Measurements from ENCODE around the gene GCNT1.
"Not testable (repeated sequence)": the region's sequence is repeated elsewhere in the genome, so short reads cannot be mapped to it uniquely, and the experiment has no call there.

DNA sequence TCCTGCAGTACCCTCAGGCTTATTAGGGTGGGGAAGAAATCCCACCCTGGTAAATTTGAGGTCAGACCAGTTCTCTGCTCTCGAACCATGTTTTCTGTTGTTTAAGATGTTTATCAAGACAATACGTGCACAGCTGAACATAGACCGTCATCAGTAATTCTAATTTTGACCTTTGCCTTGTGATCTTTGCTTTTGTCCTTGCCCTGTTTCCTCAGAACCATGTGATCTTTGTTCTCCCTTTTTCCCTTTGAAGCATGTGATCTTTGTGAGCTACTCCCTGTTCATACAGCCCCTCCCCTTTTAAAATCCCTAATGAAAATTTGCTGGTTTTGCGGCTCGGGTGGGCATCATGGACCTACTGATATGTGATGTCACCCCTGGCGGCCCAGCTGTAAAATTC, 24.1 kb upstream of the GCNT1 start:
- not testable (repeated sequence) for TF ChIP-seq JUNB (IDR thresholded peaks at IDR 0.05); EP300 (IDR thresholded peaks at IDR 0.05); SMC3 (IDR thresholded peaks at IDR 0.05); CBX8 (IDR thresholded peaks at IDR 0.05); REST (IDR thresholded peaks at IDR 0.05); POLR2A (IDR thresholded peaks at IDR 0.05; ENCODE audit: low read length); MYC (IDR thresholded peaks at IDR 0.05; ENCODE audit: borderline replicate concordance, low read length); RAD21 (conservative IDR thresholded peaks at IDR 0.05 in 1 of 2, IDR thresholded peaks at IDR 0.05 in 1 of 2); BHLHE40 (IDR thresholded peaks at IDR 0.05; ENCODE audit: low read depth, low read length); MAZ (IDR thresholded peaks at IDR 0.05; ENCODE audit: borderline replicate concordance, low read depth, low read length)
- TF ChIP-seq, protein P1, sequence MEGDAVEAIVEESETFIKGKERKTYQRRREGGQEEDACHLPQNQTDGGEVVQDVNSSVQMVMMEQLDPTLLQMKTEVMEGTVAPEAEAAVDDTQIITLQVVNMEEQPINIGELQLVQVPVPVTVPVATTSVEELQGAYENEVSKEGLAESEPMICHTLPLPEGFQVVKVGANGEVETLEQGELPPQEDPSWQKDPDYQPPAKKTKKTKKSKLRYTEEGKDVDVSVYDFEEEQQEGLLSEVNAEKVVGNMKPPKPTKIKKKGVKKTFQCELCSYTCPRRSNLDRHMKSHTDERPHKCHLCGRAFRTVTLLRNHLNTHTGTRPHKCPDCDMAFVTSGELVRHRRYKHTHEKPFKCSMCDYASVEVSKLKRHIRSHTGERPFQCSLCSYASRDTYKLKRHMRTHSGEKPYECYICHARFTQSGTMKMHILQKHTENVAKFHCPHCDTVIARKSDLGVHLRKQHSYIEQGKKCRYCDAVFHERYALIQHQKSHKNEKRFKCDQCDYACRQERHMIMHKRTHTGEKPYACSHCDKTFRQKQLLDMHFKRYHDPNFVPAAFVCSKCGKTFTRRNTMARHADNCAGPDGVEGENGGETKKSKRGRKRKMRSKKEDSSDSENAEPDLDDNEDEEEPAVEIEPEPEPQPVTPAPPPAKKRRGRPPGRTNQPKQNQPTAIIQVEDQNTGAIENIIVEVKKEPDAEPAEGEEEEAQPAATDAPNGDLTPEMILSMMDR (IDR thresholded peaks at IDR 0.05): not testable (repeated sequence)
- TF ChIP-seq, protein P2, sequence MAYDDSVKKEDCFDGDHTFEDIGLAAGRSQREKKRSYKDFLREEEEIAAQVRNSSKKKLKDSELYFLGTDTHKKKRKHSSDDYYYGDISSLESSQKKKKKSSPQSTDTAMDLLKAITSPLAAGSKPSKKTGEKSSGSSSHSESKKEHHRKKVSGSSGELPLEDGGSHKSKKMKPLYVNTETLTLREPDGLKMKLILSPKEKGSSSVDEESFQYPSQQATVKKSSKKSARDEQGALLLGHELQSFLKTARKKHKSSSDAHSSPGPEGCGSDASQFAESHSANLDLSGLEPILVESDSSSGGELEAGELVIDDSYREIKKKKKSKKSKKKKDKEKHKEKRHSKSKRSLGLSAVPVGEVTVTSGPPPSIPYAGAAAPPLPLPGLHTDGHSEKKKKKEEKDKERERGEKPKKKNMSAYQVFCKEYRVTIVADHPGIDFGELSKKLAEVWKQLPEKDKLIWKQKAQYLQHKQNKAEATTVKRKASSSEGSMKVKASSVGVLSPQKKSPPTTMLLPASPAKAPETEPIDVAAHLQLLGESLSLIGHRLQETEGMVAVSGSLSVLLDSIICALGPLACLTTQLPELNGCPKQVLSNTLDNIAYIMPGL (CRISPR knock-in tag; IDR thresholded peaks at IDR 0.05; ENCODE audit: borderline replicate concordance): not testable (repeated sequence)
- TF ChIP-seq, protein P3, sequence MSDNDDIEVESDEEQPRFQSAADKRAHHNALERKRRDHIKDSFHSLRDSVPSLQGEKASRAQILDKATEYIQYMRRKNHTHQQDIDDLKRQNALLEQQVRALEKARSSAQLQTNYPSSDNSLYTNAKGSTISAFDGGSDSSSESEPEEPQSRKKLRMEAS (IDR thresholded peaks at IDR 0.05): not testable (repeated sequence)
